ENCODE data around the gene GPN2.
A peak's percentile ranks its signal among the peaks of the same experiment; 100 is the strongest.
"Not testable (repeated sequence)": the region's sequence is repeated elsewhere in the genome, so short reads cannot be mapped to it uniquely, and the experiment has no call there.

The GPN2 gene

DNA sequence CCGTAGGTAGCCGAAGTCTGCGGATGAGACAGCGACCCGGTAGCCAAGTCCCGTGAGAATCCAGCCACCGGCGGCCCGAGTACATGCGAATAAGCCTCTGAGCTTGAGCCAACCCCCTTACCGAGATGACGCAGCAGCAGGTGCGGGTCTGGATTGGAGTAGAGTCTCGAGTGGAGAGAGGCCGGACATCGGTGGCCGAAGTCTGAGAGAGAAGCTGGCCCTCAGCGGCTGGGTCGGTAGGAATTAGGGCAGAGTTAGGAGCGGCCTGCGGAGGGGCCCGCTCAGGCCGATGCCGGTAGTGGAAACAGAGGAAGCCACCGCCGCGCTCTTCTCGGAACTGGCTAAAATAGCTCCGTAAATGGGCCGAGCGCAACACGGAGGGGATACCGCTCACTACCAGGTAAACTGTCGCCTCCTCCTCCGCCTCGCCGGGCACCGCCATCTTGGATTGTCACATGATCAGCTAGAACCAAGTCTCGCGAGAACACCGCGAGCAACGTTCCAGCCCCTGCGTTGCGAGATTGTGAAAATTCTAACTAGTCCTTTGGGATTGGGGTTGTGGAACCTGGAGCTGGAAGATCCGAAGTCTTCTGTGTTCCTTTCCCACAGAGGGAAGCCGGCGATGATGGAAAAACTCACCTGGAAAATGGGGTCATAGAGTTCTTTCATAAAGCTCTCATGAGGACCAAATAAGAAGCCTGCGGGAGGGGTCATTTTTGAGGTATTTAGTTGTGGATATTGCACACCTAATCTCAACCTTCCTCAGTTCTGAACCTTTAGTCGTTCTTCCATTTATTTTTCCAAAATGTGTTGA lies 10.1 kb upstream of the GPN2 start, which contains the start of gene GPATCH3:
TSS of gene GPATCH3 (minus strand) at position 467 of the 814 bp plus-strand sequence. CDS start at position 442, 25 bp downstream.
- DNase-seq, result peak; percentile 90

DNA sequence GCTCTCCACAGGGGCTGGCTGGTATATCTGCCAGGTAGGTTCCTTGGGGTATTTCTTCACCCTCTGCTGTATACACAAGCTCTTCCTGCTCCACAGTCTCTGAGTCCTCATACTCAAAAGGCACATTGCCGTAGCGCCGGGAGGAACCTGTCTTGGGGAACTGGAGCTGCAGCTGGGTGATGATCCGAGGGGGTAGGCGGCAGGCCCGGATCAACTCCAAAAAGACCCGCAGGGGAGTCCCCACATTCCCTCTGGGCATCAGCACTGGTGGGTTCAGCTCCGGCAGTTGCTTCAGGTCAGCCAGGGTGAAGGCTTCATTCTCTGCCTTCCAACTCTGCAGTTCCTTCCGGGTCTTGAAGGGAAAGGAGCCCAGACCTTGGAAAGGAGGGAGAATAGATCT lies 7.3 kb upstream of the GPN2 start:
- no peak for DNase-seq

DNA sequence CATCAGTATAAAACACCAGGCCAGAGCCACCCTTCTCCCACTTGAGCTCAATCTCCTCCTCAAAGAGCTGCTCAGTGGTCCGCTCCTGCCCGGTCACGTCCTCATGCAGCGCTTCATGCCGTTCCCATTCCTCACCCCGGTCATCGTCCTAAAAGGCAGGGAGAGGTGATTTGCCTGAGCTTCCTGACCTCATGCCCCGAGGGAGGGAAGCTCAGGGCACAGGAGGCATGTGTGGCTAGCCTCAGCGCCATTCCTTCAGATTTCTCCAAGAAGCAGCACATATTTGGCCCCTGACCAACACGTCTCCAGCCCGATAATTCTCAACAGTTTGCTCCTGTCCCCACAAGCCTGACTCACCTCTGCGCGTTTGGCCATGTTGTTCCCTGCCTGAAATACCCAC lies 4.2 kb upstream of the GPN2 start:
- DNase-seq, result no peak

DNA sequence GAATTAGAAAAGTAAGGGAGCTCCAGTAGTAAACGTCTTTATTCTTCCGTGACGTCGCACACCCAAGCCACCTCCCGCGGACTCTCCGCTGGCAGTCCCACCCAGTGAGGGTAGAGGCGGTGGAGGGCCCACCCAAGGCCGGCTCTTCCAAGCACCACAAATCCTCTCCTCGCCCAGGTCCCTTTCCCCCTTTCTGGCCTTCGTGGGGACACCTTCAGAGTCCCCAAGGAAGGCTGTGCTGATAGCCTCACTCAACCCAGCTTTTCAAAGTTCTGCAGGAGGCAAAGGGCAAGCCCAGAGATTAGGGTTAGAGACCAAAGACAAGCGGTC lies 349 bp upstream of the GPN2 start:
- no peak for DNase-seq

DNA sequence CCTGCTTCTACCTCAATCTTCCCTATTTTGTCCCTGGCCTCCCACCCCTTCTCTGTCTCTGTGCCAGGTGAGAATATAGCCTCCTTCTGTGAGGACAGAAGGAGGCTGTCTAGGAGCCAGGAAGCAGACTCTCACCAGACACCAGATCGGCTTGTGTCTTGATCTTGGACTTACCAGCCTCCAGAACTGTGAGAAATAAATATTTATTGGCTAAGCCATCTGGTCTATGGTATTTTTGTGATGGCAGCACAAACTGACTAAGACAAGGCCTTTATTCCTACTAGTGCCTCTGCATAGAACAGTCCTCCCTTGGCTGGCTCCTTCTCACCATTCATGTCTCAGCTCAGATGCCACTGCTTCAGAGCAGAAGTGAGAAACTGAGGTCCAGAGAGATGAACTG lies 1.9 kb downstream of the GPN2 start:
- no peak for DNase-seq

DNA sequence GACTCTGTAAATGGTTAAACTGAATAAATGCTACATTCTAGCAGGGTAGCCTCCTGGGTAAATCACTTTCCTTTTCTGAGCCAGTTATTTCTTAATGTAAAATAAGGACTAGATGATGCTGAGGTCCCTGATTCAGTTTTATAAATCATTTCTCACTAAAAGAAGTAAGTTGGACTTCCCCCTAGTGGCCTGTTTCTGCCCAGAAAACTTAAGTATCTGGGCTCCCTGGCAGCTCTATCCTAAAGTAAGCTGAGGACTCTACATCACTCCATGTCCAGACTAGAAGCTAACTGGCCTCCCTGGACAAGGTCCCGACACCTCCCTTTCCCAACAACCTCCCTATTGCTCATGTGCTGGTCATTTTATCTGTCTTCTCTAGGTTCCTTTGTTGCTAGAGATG lies 3.0 kb downstream of the GPN2 start:
- DNase-seq, result no peak

DNA sequence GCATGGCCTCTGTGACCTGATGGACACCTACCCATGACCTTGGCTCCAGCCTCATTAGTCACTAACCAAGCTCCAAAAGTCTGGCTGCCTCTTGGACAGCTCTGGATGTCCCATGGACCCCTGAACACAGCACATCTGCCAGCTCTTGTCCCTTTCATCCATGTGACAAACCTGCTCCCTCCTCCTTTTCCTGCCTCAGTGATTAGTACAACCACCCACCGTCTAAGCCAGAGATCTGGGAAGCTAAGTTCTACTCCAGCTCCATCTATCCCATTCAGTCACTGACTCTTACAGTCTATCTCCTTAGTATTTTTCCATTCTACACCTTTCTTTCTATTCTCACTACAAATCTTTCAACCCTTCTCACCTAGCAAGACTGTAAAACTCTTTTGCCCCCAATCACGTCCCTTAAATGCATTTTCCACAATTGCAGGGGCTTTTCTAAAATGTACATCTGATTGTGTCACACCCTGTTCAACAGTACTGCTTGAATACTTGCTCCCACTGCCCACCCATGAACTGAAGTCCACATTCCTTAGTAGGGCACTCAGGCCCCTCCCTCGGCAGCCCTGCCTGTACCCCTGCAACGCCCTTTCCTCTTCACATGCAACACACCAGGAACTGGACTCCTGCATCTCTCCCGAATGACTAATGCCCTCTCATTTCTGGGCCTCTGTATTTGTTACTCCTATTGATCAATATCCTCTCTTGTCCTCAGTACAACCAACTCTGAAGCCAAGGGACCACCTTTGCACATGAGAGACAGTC lies 7.2 kb downstream of the GPN2 start:
- no peak for DNase-seq

DNA sequence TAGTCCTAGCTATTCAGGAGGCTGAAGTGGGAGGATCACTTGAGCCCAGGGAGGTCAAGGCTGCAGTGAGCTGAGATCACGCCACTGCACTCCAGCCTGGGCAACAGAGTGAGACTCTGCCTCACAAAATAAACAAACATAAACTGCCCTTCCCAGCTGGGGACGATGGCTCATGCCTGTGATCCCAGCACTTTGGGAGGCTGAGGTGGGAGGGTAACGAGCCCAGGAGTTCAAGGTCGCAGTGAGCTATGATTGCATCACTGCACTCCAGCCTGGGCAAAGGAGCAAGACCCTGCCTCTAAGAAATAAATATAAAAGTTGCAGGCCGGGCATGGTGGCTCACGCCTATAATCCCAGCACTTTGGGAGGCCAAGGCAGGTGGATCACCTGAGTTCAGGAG lies 8.5 kb downstream of the GPN2 start:
- not testable (repeated sequence) for DNase-seq

DNA sequence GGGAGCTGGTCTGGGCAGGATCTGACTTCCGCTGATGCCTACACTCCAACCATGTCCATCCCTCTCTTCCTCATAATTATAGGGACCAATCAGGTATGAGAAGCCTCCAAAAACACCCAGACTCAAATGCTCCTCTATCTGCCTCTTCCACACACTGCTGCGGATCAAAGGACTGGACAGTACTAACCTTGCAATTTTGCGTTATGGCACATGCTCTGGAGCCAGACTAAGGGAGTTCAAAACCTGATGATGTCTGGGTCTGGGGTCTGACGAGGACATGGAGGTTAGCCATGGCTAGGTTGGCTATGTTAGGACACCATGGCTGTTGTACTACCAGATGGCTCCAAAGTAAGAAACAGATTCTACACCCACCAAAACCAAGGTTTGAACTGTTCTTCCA lies 10.3 kb downstream of the GPN2 start:
- DNase-seq, result no peak

DNA sequence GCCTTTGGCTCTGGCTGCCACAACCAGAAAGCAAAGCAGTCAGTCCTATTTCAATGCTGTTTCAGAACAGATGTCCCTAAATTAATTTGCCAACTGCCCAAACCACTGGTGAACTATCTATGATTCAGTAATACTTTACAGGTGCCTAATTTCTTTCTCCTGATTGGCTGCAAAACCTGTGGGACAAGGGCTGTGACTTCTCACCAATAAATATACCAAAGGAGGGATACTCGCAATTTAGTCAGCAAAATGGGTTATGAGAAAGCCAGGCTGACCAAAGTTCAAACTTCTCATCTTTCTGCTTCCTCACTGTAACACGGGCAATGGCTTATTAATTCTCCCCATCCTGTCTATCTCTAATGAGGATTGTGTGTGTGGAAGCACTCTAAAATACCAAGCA lies 12.8 kb downstream of the GPN2 start:
- DNase-seq, result no peak

DNA sequence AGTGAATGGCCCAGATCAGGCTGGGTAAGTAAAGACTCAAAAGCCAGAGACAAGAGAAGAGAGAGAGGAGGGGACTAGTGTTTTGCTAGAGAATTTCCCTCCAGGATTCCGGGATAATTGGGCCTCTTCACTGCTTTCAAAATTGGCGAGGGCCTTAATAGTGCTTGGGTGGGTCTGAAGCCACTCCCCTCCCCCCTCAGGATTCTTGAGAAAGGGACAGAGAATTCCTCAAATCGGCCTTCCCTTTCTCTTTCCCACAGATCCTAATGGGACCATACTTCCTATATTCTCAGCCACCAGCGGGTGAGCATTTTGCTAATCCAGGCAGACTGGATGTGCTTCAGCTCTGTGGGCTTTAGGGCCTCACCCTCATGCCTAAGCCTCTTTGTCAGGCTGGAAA lies 15.2 kb downstream of the GPN2 start:
- no peak for DNase-seq

DNA sequence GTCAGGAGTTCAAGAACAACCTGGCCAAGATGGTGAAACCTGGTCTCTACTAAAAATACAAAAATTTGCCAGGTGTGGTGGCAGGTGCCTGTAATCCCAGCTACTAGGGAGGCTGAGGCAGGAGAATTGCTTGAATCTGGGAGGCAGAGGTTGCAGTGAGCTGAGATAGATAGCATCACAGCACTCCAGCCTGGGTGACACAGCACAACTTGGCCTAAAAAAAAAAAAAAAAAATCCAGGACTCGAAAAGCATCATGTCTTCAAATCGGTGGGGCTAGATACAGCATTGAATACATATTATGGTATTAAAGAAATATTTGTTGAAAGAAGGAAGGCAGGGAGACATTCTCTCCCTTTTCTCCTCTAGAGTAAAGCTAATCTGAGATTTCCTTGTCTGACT lies 17.0 kb downstream of the GPN2 start:
- not testable (repeated sequence) for DNase-seq

DNA sequence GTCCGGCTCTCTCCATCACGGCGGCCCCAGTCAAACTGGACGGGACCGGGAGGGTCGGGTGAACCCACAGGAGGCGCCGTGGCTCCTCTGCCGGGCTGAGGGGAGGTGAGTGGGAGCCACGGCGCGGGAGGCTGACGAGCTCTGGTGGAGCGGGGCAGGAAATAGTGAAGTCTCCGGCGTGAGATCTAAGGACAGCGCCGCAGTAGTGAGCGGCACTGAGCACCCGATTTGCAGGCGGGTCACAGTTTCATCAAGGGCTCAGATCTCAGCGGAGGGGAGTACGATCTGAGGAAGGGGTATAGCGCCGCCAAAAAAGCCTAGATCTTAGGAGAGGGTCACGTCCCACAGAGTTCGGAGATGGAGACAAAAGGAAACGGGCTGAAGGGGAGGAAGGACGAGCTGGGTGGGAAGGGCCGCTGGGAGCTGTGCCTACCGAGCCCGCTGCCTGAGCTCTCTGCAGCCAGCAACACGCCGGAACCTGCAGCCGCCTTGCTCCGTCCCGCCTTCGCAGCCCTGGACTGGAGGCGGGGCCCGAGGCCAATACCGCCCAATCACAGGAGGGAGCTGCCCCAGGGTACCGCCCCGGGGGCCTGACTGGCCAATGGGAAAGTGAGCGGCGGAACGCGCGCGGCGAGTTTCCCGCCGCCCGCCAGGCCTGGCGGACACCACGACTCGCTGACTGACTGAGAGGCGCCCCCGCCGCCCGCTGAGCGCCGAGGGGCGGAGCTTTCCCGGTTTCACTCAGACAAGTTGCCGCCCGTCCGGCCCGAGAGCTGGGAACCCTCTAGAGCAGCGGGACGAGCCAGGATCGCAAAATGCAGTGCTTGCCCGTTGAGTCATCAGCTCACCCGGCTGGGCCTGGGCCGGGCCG lies 25.2 kb downstream of the GPN2 start:
- peak; percentile 96 for DNase-seq

DNA sequence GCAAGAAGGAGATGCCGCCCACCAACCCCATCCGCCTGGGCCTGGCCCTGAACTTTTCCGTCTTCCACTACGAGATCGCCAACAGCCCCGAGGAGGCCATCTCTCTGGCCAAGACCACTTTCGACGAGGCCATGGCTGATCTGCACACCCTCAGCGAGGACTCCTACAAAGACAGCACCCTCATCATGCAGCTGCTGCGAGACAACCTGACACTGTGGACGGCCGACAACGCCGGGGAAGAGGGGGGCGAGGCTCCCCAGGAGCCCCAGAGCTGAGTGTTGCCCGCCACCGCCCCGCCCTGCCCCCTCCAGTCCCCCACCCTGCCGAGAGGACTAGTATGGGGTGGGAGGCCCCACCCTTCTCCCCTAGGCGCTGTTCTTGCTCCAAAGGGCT lies 26.4 kb downstream of the GPN2 start:
- no peak for DNase-seq

DNA sequence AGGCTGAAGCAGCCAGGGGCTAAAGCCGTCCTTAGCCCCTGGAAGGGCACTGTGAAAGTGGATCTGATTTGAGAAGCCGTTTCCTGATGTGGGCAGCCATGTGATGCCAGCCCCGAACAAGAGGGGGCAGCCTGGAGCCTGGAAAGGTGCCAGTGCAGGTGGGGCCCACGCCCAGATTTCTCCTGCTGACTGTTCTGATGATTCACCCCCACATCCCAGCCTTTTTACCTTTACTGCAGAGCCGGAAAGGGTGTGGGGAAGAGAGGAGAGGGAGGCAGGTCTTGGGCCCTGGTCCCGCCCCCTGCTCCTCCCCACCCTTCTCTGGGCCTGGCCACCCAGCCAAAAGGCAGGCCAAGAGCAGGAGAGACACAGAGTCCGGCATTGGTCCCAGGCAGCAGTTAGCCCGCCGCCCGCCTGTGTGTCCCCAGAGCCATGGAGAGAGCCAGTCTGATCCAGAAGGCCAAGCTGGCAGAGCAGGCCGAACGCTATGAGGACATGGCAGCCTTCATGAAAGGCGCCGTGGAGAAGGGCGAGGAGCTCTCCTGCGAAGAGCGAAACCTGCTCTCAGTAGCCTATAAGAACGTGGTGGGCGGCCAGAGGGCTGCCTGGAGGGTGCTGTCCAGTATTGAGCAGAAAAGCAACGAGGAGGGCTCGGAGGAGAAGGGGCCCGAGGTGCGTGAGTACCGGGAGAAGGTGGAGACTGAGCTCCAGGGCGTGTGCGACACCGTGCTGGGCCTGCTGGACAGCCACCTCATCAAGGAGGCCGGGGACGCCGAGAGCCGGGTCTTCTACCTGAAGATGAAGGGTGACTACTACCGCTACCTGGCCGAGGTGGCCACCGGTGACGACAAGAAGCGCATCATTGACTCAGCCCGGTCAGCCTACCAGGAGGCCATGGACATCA lies 27.1 kb downstream of the GPN2 start, which contains the start of gene SFN:
TSS of gene SFN (plus strand) at position 369 of the 904 bp plus-strand sequence. CDS start at position 433, 64 bp downstream.
- DNase-seq, result peak; percentile 72

DNA sequence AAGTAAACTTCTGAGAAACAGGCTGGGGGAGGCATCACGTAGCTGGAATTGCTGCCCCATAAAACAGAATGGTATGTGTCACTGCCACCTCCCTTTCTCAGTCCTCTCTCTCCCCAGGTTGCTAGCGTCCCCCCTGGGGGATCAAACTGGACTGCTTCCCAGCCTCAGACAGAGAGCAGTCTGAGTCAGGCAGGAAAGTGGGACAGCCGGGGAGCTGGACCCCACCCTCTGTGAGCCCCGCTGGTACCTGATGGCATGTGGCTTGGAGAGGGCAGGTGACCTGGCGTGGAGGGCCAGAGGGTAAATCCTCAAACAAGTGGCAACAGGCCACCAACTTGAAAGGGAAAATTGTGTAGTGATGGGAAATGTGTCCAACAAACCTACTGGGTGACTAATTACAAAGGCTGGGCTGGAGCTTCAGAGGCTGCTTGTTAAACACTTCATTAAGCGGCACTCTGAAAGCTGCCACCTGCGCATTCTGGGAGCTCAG lies 28.1 kb downstream of the GPN2 start:
- no peak for DNase-seq

DNA sequence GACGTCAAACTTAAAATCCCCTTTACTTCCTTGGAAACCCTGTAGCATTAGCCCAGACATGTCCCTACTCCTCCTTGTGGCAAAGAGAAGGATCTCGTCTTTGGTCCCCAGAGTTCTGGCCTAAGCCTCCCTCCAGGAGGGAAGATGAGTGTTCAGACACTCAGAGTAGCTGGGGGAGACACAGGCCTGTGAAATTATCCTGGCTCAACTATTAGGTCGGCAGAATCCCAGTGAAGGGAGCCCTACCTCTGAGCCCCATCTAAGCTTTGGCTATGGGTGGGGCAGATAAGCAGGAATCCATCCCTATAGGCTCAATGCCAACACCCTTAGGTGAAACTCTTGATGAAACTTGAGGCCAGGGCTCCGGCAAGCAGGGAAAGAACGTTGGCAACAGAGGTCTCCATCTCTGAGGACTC lies 28.8 kb downstream of the GPN2 start:
- no peak for DNase-seq

DNA sequence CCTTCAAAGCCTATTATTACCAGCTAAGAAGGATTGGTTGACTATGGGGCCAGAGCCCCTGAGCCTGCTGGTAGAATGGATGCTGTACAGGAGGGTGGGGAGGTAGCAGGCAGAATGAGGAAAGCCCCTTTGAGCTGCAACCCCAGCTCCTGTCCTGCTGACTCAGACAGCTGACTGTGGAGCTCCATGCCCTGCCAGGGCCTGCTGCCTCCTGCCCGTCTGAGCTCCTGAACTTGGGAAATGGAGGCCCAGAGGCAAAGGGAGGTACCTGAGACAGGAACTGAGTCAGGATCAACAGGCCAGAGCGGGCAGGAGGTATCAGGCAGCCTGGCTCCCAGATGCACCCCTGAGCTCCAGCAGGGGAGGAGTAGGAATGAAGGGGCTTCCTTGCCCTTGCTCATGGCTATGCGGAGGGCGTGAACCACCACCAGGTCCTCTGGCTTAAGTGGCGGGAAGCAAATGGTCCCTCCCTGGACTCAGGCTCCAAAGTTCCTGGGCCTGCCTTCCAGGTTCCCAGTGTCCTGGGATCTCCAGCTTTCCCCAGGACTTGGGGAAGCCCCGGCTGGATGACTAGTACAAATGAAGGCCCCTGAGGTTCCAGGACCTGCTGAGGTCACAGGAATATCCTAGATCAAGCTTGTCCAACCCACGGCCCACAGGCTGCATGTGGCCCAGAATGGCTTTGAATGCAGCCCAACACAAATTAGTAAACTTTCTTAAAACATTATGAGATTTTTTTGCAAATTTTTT lies 31.0 kb downstream of the GPN2 start:
- no peak for DNase-seq

DNA sequence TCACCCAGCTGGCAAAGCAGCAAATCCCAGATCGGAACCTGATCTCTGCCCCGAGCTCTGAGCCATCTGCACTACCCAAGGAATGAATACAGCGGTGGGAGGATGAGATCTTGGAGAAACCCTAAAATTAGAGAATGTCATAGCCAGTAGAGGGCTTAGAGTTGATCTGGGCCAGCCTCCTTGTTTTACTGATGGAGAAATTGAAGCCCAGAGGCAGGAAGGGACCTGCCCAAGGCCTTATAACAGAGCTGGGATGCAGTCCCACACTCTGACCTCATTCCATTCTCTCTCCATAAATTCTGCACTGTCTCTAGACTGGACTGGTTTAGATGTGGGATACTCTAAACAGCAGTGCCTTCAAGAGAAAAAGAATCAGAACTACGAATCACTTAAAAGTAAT lies 31.9 kb downstream of the GPN2 start:
- no peak for DNase-seq

DNA sequence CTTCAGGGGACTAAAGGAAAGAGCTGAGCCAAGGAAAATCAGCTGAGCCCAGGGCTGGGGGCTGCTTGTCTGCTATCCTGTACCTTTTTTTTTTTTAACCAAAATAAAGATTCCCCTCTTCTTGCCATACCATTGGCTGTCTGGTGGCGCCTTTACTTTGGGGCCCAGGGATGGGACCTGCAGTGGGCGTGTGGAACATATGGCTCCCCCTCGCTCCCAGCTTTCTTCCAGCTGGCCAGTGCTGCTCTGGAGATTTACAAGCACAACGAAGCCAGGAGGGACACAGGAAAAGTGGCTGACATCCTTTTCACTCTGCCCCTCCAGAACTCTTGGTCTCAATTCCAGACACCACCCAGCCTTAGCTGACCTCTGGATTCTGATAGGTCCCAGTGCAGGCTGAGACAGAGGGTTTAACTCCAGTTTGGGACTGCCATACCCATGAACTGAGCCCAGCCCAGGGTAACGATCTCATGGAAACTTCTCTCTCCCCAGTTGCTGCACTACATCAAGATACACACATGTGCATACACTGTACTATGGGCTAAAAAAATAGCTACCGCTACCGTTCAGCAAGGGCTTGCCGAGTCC lies 32.5 kb downstream of the GPN2 start:
- no peak for DNase-seq

All from CD4-positive, alpha-beta T cell treated with Interleukin-17A for 4 hours (primary cell).